Hippocampal formation (tissue), 2 donors: ENCODE results near the gene SHOC2.

Source experiments
- DNase-seq, 2 donors: peaks; one replicate each; lab custom pipeline; 2025; lab: John Stamatoyannopoulos, UW

Gene SHOC2

GRCh38 chr10:110983466-110983865, 64.1 kb downstream of the SHOC2 start:
- DNase-seq = no peak

- no peak for DNase-seq
These were observed 66.3 kb downstream of the SHOC2 start for GRCh38 chr10:110985497-110986275.

GRCh38 chr10:110989016-110989415, 69.6 kb downstream of the SHOC2 start:
- DNase-seq = no peak

DNA sequence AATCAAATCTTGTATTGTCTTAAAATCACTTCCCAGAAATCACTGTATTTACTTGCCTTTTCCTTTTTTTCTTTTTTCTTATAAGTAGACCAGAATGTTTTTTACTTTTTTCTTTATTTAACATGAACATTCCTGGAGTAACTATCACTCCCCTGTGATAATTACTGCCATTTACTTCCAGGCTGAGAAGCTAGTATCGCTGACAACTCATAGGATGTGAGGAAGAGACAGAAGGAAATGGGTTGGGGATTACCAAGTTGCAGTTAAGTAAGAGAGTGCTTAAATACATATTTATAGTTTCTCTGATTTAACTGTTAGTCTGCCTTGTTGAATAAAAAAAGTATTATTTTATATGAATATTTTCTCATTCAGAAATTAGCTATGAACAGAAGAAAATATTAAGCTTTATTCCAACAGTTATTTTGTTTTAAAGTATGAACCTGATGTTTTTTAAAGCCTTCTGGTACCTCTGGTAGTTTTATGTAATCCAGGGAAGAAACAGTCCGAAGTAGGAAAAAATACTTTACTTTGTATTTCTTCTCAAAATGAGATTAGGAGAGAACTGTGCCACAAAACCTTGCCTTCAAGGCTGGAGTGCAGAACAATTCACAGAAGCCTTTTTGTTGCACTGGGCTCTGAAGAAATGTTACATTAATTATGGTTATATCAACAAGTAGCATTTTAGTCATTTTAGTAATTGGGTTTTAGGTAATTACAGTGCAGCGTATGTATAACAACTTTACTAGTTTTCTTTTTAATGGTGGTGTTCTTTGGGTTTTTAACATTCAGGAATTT, 72.8 kb downstream of the SHOC2 start:
- DNase-seq = no peak

- DNase-seq = no peak
These were observed 73.8 kb downstream of the SHOC2 start for GRCh38 chr10:110993024-110993693.

DNA sequence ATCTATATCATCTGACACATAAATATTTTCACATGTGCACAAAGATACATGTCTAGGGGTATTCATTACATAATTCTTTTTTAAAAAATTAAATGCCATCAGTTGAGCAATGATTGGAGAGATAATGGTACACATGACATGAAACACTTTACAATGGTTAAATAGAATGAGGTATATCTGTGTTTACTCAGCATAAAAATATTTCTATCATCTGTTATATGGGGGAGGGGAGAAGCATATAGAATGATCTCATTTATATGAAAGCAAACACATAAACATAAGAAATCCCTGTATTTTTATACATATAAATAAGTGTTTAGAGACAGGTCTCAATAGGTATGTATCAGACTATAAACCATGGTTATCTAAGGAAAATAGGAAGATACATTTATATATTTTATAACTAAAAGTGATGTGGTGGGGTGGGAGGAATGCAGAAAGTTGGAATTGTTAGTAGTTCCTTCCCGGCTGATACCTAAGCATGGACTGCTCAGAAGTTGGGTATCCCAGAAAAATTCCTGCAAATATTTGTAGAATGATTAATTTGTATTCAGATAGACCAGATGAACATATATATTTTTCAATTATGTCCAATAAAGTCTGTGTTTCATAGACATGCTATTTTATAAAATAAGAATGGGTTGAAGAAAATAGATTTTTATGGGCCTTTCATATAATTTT, 75.1 kb downstream of the SHOC2 start:
- no peak for DNase-seq

- DNase-seq = no peak
These were observed 75.9 kb downstream of the SHOC2 start for GRCh38 chr10:110995301-110995700.

DNA sequence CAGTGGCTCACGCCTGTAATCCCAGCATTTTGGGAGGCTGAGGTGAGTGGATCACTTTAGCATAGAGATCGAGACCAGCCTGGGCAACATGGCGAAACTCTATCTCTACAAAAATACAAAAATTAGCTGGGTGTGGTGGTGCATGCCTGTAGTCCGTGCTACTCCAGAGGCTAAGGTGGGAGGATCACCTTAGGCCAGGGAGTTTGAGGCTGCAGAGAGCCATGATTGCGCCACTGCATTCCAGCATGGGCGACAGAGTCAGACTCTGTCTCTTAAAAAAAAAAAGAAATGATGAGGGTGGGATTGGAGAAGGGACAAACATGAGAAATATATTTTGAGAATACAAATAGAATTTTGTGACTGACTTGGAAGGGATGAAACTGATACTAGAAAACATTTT, 76.9 kb downstream of the SHOC2 start:
- no peak for DNase-seq

GRCh38 chr10:111004016-111004415, 84.6 kb downstream of the SHOC2 start:
- DNase-seq = no peak

GRCh38 chr10:111007486-111007885, 88.1 kb downstream of the SHOC2 start:
- DNase-seq = no peak

DNA sequence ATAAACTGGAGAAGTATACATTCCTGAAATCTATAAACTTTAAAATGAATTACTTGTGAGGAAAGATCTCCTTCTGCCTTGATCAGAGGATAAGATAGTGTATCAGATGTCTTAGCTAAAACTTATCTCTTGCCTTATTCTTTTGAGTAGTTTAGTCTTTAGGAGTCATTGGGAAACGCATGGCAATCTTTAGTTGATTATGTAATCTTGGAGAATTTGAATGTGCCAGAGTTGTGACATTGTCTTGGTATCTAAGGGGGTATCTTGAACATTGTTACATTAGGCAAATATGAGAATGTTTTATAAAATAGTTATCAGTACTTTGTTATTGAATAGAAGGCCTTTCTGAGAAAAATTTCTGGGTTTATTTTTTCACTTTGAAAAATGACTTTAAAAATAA, 95.8 kb downstream of the SHOC2 start:
- no peak for DNase-seq

DNA sequence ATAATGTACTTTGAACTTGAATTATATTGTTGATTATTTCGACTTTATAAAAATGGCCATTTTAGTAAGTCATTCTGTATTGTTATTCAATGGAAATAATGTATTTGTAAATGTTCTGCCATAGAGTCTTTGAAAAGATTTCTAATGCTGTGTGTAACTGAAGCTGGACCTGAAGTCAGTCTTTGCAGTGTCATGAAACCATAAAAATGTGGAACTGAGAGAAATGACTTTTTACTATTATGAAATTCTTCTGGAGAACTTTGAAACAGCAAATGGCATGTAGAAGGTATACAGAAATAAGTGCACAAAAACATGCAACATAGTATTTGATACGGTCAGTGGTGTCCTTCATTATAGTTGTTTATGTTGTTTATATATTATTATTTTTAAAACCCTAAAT, 97.7 kb downstream of the SHOC2 start:
- no peak for DNase-seq

GRCh38 chr10:111018021-111018420, 98.6 kb downstream of the SHOC2 start:
- no peak for DNase-seq

- no peak for DNase-seq
These were observed 103.7 kb downstream of the SHOC2 start for GRCh38 chr10:111023060-111023459.

GRCh38 chr10:111030042-111030750, 110.8 kb downstream of the SHOC2 start:
- no peak for DNase-seq

DNA sequence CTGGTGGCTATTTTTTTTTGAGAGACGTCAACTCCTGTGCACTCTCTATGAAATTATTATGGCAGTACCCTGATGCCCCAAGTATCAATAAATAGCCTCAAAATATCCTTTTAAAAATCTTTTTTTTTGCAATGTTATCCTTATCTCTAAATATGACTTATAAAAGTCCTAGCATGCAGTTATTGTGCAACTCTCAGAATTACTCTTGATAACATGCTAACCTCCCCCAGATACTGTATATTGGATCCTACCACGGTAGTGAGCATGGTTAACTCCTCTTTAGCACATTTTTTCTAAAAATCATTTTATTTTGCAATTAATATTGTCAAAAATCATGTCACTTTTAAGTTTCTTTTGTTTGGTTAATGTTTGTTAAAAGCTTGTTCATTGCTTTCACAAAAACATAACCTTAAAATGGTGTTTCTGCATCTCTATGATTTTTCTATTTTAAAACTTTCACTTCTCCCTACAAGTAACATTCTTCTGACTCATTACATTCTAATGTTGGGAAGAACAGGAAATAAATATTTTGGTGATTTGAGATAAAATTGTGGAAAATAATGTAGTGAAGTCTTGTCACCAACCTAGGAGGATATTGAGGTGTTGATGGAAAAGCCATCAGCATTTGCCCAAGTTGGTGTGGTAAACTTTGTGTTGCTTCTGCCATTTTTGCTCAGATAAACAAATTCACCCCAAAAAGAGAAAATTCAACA, 115.3 kb downstream of the SHOC2 start:
- no peak for DNase-seq

DNA sequence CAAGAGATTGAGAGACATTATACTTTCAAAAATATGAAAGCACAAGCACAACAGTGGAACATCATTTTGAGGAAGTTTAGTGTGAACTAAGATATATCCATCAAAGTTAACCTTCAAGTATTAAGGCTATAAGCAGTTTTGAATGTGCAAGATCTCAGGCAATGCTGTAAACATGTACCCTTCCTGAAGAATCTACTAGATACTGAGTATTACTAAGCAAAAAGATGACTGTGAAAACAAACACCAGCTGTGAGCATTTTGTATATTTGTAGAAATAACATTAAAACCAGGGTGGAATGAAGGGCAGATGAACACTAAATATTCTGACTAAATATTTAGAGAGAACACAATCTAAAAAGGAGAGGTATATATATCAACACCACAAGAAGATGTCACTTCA, 116.1 kb downstream of the SHOC2 start:
- DNase-seq = no peak

GRCh38 chr10:111037858-111038257, 118.5 kb downstream of the SHOC2 start:
- DNase-seq = no peak

- no peak for DNase-seq
These were observed 120.1 kb downstream of the SHOC2 start for GRCh38 chr10:111039522-111039921.

GRCh38 chr10:111057006-111057405, 137.6 kb downstream of the SHOC2 start:
- no peak for DNase-seq
